Hematopoietic multipotent progenitor cell treated with erythropoietin and hydrocortisone succinate and interleukin-3 and kit ligand, for 17 days (in vitro differentiated cells): ENCODE measurements around the gene TEX53.

Experiments used
- DNase-seq: peaks from one replicate; pipeline ENCODE4 v3.0.0-alpha.2; 2015; ENCODE audit warnings: low spot score

TEX53 gene

DNA sequence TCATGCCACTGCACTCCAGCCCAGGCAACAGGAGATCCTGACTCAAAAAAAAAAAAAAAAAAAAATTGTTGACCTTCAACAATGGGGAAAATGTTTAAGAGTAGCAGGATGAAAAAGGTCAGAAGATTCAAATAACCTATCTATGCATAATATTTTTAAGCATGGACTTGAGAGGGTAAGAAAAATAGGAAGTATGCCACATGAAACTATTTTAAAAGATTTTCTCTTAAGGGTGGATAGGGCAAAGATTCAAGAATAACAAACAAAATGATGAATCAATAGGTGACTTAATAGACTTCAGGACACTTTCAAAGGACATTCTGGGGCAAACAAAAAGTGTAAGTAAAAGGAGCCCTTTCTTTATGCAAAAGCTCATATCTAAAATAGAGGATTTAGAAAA, 21.2 kb upstream of the TEX53 start:
- DNase-seq, result no peak

DNA sequence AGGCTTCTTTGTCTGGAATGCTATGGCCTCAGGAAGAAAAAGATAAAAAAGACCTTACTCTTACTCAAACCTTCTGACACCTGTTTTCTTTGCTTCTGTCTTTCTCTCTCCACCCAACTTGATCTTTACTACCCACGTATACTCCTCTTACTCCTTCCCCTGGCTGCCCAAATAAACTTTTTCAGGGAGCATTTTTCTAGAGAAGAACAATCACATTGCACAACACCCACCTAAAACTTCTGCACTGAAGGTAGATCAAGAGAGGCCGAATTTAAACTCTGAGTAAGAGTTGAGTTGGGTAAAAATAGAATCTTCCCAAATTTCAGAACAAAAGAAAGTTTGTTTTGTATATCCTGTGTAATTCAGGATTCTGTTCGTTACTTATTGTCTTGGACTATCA, 20.5 kb upstream of the TEX53 start:
- no peak for DNase-seq

DNA sequence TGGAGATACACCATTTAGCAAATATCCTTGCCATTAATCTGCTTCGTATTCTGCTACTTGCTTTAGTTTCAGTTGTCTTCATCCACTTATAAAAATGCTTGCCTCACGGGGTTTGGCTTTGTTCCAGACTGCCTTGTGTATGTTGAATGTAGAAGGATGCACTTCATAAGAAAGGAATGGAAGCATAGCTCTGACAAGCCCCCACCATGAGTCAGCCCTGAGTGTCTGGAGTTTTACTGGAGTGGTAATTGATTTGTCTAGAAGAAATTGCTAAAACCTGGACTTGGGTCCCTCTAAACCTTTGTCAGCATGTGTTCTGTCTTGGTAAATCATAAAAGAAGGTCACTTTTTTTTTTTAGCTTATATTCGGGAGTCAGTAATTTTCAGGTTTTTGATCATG, 19.8 kb upstream of the TEX53 start:
- DNase-seq, result peak; percentile 77

DNA sequence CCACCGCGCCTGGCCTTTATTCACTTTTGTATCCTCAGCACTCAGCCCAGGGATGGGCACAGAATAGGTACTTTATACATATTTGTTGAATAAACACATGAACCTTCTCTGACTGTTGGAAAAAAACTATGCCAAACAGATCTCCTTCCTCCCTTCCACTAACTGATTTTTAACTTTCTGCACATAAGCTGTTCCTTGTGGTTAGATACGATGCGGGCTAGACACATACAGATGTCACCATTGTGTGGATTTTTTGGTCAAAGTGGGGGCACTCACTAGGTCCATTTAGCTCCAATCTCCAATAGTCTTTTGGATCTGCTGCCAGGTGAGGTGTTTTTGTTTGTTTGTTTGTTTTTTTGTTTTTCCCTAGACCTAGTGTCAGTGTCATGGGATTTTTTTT, 19.3 kb upstream of the TEX53 start:
- DNase-seq, result no peak

DNA sequence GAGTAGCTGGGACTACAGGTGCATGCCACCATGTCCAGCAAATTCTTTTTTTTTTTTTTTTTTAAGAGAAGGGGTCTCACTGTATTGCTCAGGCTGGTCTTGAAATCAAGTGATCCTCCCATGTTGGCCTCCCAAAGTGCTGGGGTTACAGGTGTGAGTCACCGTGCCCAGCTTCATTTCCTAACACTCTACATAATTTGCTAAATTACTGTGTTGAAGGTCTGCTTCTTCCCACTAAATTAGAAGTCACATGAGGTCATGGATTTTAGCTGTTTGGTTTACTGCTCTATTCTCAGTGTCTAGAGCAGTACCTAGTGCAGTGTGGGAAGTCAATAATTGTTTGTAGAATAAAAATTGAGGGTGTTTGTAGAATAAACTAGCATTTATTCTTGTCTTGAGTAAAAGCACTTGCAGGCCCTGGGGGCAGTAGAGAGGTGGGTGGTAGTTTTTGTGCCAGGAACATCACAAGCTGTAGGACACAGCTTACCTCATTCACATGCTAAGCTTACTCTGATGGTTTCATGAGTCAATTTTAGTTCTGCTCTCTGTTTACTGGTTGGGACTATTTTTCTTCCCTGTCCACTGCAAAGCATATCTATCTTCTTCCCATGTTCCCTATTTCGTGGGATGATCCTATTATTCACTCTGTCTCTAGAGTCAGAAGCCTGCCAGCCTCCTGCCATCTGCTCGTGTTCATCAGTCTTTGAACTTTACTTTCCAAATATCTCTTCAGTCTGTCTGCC, 17.4 kb upstream of the TEX53 start:
- no peak for DNase-seq

DNA sequence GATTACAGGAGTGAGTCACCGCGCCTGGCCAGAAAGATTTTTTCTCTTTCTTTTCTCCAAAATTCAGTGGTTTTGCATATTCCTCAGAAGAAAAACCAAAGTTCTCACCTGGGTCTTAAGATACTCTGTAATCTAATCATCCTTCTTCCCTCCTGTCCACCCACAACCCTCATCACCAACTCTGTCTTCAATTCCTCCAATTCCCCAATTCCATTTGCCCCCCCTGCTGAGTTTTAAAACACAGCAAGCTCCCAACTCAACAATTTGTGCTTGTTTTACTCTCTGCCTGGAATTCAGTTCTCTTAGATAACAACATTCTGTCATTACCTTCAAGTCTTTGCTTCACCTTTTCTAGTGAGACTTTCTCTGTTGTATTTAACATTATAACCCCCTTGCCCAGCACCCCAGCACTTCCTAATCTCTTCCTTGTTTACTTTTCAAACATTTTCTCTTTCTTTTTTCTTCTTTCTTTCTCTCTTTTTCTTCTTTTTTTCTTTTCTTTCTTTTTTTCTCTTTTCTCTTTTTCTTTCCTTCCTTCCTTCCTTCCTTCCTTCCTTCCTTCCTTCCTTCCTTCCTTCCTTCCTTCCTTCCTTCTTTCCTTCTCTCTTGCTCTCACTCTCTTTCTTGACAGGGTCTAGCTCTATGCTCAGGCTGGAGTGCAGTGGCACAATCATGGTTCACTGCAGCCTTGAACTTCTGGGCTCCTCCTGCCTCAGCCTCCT, 16.6 kb upstream of the TEX53 start:
- no peak for DNase-seq

DNA sequence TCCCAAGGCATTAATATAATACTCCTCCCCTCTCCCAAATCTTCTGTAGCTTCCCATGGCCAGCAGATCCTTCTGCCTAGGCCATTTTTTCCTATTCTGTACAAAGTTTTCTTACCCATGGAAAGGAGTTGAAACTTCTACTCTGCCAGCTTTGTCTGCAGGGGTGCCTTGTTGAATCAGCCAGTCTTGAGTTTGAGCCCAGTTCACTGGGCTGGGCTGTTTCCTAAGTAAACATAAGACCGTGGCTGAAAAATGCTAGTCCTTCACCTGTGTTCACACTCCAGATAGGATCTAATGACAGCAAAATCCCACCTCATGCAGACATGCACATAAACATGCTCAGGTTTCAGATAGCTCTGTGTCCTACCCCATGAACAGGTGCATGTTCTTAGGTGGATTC, 14.0 kb upstream of the TEX53 start:
- DNase-seq, result no peak

DNA sequence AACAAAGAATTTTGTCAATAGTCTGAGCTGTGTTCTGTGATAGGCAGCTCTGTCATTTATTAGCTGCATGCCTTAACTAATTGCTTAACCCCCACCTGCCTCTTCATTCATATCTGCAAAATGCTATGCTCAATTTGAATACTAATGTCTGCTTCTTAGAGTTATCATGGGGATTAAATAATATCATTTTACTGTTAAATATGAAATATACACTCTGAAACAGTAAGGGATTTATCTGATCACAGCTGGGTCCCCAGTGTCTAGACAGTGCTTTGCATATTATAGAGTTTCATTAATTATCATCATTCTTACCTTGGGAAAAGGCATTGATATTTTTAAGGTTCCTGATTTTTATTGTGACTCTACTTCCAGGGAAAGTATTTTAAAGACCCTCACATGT, 12.4 kb upstream of the TEX53 start:
- no peak for DNase-seq

DNA sequence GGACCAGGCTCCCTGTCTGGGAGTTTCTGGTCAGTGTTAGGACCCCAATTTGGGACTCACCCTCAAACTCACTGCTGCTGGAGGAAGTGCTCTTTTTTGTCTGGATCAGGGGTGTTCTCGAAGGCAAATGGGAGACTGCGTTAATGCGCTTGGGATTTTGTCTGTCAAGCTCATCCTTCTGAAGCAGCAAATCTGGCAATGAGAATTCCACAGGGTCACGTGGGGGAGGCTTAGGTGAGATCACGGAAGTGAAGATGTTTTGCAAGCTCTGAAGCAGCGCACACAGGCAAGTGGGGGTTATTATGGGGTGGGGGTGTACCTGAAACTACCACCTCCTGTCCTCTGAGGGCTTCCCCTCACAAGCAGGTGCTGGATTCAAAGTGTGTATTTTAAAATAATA, 10.5 kb upstream of the TEX53 start:
- no peak for DNase-seq

DNA sequence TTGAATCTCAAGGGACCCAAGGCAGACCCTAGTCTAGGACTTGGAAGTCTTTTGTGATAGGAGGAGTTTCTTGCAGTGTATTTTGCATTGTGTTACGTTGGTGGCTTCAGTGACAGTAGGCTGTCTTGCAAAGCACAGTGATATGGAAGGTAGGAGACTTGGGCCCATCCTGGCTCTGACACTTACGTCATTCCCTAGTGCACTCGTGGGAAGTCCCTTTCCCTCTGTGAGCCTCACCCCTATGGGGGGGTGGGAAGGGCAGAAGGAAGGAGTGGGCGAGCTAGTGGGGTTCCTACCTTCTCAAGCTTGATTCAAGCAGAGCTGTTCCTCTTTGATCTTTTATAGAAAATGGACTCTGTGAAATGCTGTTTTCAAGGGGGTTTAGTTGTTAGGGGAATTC, 9.2 kb upstream of the TEX53 start:
- no peak for DNase-seq

DNA sequence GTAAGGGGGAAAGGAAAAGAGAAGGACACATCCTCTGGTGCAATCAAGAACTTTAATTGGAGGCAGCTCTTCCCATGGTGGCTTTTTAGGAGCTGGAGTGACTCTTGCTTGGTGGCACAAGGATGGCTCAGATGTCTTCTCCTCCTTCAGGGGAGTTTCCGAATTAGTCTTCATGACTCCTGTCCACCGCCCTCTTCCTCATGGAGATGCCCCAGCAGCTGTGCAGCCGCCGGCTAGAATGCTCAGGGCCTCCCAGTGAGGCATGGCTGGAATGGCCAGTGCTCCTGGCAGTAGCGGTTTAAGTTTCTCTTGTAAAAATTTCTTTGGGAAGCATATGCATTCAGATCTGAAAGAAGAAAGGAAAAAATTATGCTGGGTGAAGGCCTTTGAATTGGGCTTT, 8.8 kb upstream of the TEX53 start:
- no peak for DNase-seq

DNA sequence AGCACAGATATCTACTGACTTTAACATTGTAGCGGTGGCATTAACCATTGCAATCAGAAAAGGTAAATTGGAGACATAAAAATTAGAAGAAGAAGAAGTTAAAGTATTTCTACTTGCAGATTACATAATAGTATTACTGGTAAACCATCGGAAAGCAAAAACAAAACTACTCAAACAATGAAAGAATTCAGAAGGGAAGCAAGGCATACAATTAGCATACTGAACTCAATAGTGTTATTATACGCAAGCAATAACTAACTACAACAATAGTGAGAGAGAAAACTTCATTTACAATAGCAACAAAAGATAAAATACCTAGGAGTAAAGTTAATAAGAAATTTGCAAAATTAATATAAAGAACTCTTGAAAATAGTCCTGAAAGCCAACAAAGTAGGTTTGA, 6.6 kb upstream of the TEX53 start:
- no peak for DNase-seq

DNA sequence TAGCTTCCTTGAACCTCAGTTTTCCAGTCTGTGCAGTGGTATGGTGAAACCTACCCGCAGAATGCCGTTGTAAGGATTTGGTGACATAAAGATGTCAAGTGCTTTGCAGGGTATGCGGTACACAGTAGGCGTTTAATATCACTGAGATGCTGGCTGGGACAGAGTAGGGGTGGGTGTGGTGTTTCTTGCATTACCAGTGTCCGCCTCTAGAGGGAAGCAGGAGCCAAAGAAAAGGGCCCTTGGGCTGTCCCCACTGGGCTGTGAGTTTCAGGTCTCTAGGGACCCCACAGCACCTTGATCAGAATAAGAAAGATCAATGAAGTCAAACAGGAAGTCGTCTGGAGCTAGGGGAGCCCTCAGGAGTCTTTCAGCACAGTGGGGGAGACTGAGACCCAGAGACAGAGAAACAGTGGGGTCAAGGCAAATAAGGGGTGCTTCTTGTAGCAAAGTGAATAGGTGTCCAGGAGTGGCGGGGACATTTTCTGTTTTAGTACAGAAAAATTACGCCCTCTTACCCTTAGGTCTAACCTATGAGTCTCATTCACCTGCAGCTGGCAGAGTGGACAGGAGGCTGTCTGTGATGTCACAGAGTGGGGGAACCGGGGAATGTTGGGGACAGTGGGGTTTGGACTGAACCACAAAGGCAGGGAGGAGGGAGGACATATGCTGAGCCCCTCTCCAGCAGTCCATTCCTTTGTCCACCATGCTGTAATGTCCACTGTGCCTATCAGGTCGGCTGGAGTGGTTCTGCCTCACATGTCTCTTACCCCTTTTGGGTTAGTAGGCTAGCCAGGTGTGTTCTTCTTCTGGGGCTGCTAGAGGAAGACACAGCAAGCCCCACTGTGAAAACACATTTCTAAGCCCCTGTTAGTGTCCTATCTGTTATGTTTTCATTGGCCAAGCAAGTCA, 4.7 kb upstream of the TEX53 start:
- DNase-seq, result peak; percentile 54

DNA sequence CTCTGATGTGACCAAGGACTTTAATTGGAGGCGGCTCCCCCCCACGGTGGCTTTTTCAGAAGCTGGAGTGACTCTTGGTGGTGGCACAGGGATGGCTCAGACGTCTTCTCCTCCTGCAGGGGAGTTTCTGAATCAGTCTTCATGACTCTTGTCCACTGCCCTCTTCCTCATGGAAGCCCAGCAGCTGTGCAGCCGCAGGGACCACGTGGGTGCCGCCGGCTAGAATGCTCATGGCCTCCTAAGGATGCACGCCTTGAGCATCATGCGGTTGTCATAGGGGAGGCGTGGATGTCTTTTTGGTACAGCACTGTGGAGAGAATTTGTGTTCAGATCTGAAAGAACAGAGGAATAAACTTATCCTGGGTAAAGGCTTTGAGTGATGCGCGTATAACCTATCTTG, 1.3 kb downstream of the TEX53 start:
- no peak for DNase-seq

DNA sequence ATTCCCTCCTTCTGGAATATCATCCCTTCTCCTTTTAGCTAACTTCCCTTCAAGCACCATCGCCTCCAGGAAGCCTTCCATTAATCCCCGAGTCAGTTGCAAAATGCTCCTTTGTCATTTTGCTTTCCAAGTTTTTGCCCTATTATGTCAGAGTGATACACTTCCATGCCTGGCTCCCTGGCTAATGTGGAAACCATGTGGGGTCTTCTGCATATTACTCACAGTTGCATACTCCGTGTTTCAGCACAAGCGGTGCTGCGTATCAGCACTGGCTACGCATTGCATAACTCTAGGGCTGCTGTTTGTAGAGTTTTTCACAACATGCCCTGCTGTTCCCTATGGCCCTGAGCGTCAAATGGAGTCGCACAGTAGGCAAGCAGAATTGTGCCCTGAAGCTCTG, 1.9 kb downstream of the TEX53 start:
- DNase-seq, result no peak

DNA sequence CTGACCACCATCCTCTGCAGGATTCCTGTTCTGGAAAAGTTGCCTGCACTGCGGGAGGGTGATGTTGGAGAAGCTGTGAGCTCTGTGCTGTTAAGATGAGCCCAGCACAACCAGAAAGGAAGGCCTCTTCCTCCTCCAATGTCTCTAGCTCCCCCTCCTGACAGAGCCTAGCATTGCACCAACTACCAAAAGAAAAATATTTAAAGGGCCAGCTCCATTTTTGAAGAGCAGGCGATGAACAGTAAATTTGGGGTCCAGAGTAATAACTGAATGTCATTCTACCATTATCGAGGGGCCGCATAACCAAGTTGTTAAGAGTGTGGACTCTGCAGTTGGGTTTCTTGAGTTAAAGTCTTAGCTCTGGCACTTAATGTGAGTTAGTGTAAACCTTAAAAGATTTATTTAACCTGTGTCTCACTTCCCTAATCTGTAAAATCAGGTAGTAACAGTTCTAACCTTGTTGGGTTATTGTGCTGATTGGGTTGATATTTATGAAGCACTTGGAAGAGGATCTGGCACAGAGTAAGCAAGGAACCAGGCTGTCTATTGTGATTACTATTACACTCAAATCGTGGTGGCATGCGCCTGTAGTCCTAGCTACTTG, 3.9 kb downstream of the TEX53 start:
- peak; percentile 62 for DNase-seq

DNA sequence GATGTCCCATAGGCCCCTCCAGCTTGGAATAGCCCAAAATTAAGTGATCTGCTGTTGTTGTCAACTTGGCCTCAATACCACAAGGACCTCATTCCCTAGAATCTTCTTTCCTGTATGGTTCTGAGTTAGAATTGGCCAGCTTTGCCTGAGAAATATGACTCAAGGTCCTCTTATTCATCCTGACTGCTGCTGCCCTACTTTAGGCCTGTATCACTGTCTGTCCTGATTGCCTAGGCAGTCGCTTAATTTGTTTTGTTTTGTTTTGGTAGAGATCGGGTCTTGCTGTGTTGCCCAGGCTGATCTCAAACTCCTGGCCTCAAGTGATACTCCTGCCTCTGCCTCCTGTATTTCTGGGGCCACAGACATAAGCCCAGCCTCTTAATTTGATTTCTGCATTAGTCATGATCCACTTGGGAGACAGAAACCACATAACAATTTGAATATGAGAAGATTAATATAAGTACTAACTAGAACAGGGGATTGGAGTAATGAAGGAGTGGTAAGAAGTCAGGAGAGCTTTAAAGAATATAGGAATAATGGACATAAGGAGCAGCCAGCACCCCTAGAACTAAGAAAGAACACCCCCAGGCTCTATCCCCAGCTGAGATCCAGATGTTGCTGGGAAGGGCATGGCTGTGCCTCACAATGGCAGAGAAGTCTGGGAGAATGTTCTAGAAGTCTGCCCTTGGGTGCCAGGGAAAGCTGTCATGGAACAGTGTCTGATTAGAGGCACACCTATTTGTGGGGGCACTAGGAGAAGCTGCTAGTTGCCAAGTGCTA, 4.6 kb downstream of the TEX53 start:
- no peak for DNase-seq

DNA sequence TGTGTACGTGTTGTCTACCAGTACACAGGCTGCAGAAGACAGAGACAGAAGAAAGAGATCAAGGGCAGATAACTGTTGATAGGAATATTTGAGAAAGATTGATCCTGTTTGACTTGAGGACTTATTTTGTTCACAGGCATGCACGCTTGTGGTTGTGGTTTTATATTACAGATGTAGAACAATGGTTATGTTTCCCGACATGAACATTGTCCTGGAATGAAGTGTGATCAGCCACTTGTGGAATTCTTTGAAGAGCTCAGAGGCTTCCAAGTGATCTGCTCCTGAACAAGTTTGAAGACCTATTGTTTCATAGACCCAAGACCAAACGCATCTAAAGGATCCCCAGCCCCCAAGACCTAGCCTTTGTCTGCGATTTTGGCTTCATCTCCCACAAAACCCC, 13.7 kb downstream of the TEX53 start:
- no peak for DNase-seq

DNA sequence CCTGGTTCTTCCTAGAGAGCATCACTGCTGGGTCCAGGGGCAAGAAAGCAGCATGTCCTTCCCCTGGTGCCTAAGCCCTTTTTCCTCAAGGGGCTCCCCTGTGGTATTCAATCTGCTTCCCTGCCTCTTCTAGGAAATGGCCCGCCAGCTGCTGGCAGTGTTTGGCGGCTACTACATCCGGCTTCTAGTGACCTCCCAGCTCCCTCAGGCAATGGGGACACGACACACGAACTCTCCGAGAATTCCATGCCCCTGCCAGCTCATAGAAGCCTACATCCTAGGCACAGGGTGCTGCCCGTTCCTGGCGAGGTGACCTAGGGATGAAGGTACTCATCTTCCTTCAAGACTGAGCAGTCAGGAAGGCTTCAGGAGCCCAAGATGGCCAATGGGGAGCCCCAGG, 14.6 kb downstream of the TEX53 start:
- DNase-seq, result no peak

DNA sequence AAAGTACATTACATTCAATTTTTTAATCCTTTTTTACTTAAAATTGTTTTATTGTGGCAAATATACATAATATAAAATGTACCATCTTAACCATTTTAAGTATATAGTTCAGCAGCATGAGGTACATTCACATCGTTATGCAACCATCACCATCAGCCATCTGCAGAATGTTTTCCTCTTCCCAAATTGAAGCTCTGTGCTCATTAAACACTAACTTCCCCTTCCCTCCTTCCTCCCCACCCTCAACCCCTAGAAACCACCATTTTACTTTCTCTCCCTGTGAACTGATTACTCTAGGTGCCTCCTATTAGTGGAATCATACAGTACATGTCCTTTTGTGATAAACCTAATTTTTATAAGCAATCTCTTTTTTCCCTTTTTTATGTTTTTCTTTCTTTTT, 15.6 kb downstream of the TEX53 start:
- no peak for DNase-seq

DNA sequence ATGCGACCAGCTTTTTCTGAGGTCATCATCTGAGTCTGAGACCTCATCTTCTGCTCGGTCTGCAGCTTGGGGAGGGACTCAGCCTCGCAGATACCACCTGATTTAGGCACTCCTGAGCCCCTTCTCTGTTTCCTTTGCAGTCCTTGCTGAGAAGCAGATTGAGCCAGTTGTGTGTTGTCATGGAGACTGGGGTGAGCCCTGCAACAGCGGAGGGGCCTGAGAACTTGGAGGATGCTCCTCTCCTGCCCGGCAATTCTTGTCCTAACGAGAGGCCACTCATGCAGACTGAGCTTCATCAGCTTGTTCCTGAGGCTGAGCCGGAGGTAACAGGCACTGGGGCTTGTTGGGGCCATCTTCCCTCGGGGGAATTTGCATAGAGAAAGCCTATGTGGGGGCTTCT, 19.2 kb downstream of the TEX53 start:
- no peak for DNase-seq

DNA sequence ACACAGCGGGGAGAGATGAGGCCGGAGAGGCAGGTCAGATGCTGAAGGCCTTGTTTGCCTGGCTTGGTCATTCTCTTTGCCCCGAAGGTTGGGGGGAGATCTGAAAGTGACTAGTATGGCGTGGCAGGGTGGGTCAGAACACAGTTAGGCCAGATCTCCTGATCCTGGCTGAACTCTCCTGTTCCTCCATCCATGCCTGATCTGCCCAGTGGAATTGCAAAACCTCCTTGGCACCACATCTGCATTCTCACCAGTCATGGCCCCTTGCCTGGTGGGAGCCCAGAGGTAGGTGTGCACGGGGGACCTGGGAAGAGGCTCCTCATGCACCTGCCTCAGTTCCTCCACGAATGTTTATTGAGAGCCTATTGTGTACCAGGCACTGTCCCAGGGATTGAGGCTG, 23.2 kb downstream of the TEX53 start:
- DNase-seq, result no peak
